Loucy (cell line): Measurements from ENCODE around the gene SLC39A1.

Experiments used
- EZH2phosphoT487 ChIP-seq: fragments of 200-600 bp; IDR thresholded peaks from 2 replicates; pipeline ENCODE4 v1.6.1; 2018; ENCODE audit warnings: antibody characterized with exemption, mild to moderate bottlenecking, moderate library complexity, borderline replicate concordance
- TF ChIP-seq, protein P1 (sequence below): fragments of 200-600 bp; sonication (generic); conservative IDR thresholded peaks from 2 replicates; pipeline ENCODE4 v1.5.1; 2014; ENCODE audit warnings: mild to moderate bottlenecking, antibody characterized with exemption, low read length

DNA sequence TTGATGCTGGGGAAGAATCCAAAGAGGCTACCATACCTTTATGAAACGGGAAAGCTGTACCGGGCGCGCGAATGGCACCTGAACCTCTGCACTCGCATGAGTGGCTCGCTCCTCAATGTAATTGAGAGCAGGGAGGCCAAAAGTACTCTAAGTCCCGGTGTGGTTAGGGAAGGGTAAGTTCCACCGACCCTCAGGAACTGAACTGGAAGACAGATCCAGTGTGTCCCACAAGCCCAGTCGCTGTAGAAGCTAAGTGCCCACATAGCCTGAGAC is 41.6 kb downstream of the SLC39A1 start:
- TF ChIP-seq, protein P1, sequence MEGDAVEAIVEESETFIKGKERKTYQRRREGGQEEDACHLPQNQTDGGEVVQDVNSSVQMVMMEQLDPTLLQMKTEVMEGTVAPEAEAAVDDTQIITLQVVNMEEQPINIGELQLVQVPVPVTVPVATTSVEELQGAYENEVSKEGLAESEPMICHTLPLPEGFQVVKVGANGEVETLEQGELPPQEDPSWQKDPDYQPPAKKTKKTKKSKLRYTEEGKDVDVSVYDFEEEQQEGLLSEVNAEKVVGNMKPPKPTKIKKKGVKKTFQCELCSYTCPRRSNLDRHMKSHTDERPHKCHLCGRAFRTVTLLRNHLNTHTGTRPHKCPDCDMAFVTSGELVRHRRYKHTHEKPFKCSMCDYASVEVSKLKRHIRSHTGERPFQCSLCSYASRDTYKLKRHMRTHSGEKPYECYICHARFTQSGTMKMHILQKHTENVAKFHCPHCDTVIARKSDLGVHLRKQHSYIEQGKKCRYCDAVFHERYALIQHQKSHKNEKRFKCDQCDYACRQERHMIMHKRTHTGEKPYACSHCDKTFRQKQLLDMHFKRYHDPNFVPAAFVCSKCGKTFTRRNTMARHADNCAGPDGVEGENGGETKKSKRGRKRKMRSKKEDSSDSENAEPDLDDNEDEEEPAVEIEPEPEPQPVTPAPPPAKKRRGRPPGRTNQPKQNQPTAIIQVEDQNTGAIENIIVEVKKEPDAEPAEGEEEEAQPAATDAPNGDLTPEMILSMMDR, result no peak
- no peak for TF ChIP-seq EZH2phosphoT487
